Inflammatory macrophage treated with lipopolysaccharide for 4 hours (primary cell): Measurements from ENCODE around the gene COBL.

Experiments
- DNase-seq: peaks from one replicate; pipeline ENCODE4 v3.0.0-alpha.2; 2020

Gene COBL

GRCh38 chr7:51327287-51327717 lies 10.7 kb upstream of the COBL start:
- DNase-seq, result no peak

GRCh38 chr7:51326656-51327286 lies 10.2 kb upstream of the COBL start:
- DNase-seq, result no peak

- no peak for DNase-seq
Observed at GRCh38 chr7:51325908-51326307, 9.3 kb upstream of the COBL start.

- DNase-seq, result no peak
Observed at GRCh38 chr7:51325261-51325676, 8.7 kb upstream of the COBL start.

- DNase-seq, result peak; percentile 22
Observed at GRCh38 chr7:51324206-51324898, 7.7 kb upstream of the COBL start.

GRCh38 chr7:51321961-51322515 lies 5.4 kb upstream of the COBL start:
- no peak for DNase-seq

GRCh38 chr7:51318886-51319579 lies 2.4 kb upstream of the COBL start:
- no peak for DNase-seq

GRCh38 chr7:51318001-51318400 lies 1.4 kb upstream of the COBL start:
- DNase-seq, result no peak

- DNase-seq, result no peak
Observed at GRCh38 chr7:51317582-51317910, 937 bp upstream of the COBL start.

- DNase-seq, result no peak
Observed at GRCh38 chr7:51316262-51316665, 345 bp downstream of the COBL start.

GRCh38 chr7:51315393-51316261 lies 982 bp downstream of the COBL start:
- no peak for DNase-seq

- no peak for DNase-seq
Observed at GRCh38 chr7:51314726-51315125, 1.9 kb downstream of the COBL start.

GRCh38 chr7:51313738-51314425 lies 2.7 kb downstream of the COBL start:
- DNase-seq, result no peak

GRCh38 chr7:51312951-51313737 lies 3.5 kb downstream of the COBL start:
- DNase-seq, result no peak

GRCh38 chr7:51311166-51311565 lies 5.4 kb downstream of the COBL start:
- no peak for DNase-seq

GRCh38 chr7:51310131-51310583 lies 6.5 kb downstream of the COBL start:
- no peak for DNase-seq

GRCh38 chr7:51309361-51310130 lies 7.1 kb downstream of the COBL start:
- no peak for DNase-seq

- no peak for DNase-seq
Observed at GRCh38 chr7:51308696-51309095, 7.9 kb downstream of the COBL start.

GRCh38 chr7:51308265-51308664 lies 8.3 kb downstream of the COBL start:
- no peak for DNase-seq

GRCh38 chr7:51307651-51308210 lies 8.9 kb downstream of the COBL start:
- no peak for DNase-seq
